Sigmoid colon (tissue), 3 donors: ENCODE measurements around the gene ILKAP.

ENCODE experiments used
- POLR2A ChIP-seq, 2 donors: fragments of 450-650 bp; IDR thresholded peaks; one replicate each; pipeline ENCODE4 v1.6.1; 2016; ENCODE audit warnings: antibody characterized with exemption in 2 of 2, mild to moderate bottlenecking in 2 of 2, moderate library complexity in 2 of 2
- TF ChIP-seq, protein P1 (sequence below), 4 experiments: fragments of 450-650 bp in 3 of 4; fragments of 200-600 bp in 1 of 4; IDR thresholded peaks; one replicate each; pipeline ENCODE4 v1.5.1; 2016 to 2019; ENCODE audit warnings: antibody characterized with exemption in 4 of 4, mild to moderate bottlenecking in 3 of 4, moderate library complexity in 2 of 4

DNA sequence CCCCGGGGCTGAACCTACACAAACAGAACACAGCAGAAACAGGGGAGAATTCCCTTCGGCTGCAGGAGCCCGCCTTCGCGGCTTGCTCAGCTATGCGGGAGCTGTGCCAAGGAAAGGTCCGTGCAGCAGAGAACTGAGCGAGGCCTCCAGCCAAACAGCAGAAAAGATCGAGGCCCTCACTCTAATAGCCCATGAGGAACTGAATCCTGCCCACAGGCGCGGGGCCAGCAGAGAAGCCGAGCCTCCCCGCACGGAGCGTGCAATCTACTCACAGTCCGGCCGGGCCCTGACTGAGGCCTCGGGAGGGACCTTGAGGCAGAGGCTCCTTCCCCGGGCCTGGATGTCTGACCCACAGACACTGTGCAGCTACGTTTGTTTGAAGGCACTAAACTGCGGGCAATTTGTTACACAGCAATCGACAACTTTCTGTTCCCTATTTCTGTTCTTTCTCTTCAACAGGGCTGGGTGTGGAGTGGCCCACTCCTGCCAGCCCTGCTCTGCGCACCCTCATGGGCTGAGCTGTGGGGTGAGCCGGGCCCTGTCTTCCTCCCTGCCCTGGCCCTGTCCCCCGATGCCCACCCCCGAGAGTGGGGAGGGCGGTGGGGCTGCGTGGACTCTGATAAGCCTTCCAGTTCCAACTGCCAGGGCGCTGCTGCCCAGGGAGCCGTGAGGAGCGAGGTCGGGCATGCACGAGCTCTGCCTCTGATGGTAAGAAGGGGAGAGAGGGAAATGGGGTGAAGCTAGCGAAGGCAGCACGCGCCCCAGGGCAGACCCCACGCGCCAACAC is 22.6 kb upstream of the ILKAP start:
- TF ChIP-seq, protein P1, sequence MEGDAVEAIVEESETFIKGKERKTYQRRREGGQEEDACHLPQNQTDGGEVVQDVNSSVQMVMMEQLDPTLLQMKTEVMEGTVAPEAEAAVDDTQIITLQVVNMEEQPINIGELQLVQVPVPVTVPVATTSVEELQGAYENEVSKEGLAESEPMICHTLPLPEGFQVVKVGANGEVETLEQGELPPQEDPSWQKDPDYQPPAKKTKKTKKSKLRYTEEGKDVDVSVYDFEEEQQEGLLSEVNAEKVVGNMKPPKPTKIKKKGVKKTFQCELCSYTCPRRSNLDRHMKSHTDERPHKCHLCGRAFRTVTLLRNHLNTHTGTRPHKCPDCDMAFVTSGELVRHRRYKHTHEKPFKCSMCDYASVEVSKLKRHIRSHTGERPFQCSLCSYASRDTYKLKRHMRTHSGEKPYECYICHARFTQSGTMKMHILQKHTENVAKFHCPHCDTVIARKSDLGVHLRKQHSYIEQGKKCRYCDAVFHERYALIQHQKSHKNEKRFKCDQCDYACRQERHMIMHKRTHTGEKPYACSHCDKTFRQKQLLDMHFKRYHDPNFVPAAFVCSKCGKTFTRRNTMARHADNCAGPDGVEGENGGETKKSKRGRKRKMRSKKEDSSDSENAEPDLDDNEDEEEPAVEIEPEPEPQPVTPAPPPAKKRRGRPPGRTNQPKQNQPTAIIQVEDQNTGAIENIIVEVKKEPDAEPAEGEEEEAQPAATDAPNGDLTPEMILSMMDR (IDR thresholded peaks at IDR 0.05): no peak
- TF ChIP-seq POLR2A (IDR thresholded peaks at IDR 0.05): no peak
